Astrocyte (in vitro differentiated cells and primary cell): ENCODE results near the gene STX11. TPM values are rescaled to one million over a fixed set of nuclear protein-coding genes. Genes with fewer than 3 reads are reported as not detected.

ENCODE experiments used
- DNase-seq: peaks from one replicate; pipeline ENCODE4 v3.0.0-alpha.2; 2010; ENCODE audit warnings: low read depth
- FAIRE-seq: peaks from 2 replicates; lab custom pipeline; 2011; peaks lifted over from hg19 to GRCh38; lab: Jason Lieb, UNC
- H2AFZ ChIP-seq: 2 replicates; pipeline ENCODE4 v1.6.0; 2012; ENCODE audit warnings: low read depth, low read length, inconsistent platforms
- H3K27ac ChIP-seq: 2 replicates; pipeline ENCODE4 v1.5.1; 2011; ENCODE audit warnings: low read depth, low read length, inconsistent platforms
- H3K27me3 ChIP-seq: 2 replicates; pipeline ENCODE4 v1.6.0; 2011; ENCODE audit warnings: low read length, inconsistent platforms; ENCODE audit not compliant: insufficient read depth
- H3K36me3 ChIP-seq: 2 replicates; pipeline ENCODE4 v1.5.1; 2011; ENCODE audit warnings: low read length, inconsistent platforms; ENCODE audit not compliant: insufficient read depth
- H3K4me1 ChIP-seq: 2 replicates; pipeline ENCODE4 v1.5.1; 2011; ENCODE audit warnings: low read length, inconsistent platforms; ENCODE audit not compliant: insufficient read depth
- H3K4me2 ChIP-seq: 2 replicates; pipeline ENCODE4 v1.6.0; 2012; ENCODE audit warnings: low read length, inconsistent platforms
- H3K4me3 ChIP-seq: 2 replicates; pipeline ENCODE4 v1.5.1; 2011; ENCODE audit warnings: low read depth, mild to moderate bottlenecking, low read length, inconsistent platforms; ENCODE audit not compliant: insufficient read depth
- H3K79me2 ChIP-seq: 2 replicates; pipeline ENCODE4 v1.6.0; 2012; ENCODE audit warnings: mild to moderate bottlenecking, low read length, inconsistent platforms; ENCODE audit not compliant: insufficient read depth
- H3K9ac ChIP-seq: 2 replicates; pipeline ENCODE4 v1.6.0; 2012; ENCODE audit warnings: mild to moderate bottlenecking, low read length, inconsistent platforms
- H3K9me3 ChIP-seq: 2 replicates; pipeline ENCODE4 v1.5.1; 2012; ENCODE audit warnings: low read depth, mild to moderate bottlenecking, low read length, inconsistent platforms; ENCODE audit not compliant: insufficient read depth
- H4K20me1 ChIP-seq: 2 replicates; pipeline ENCODE4 v1.6.0; 2012; ENCODE audit warnings: low read length, inconsistent platforms; ENCODE audit not compliant: insufficient read depth
- H3K27ac Mint-ChIP-seq: one replicate; pipeline ENCODE4 v1.8.0; 2021; ENCODE audit warnings: mild to moderate bottlenecking, mixed read lengths; ENCODE audit not compliant: unreplicated experiment
- H3K27me3 Mint-ChIP-seq: one replicate; pipeline ENCODE4 v1.8.0; 2021; ENCODE audit warnings: low read depth, mixed read lengths; ENCODE audit not compliant: unreplicated experiment
- H3K36me3 Mint-ChIP-seq: one replicate; pipeline ENCODE4 v1.8.0; 2021; ENCODE audit warnings: low read depth, mixed read lengths; ENCODE audit not compliant: unreplicated experiment
- H3K4me1 Mint-ChIP-seq: one replicate; pipeline ENCODE4 v1.8.0; 2021; ENCODE audit warnings: low read depth, mixed read lengths; ENCODE audit not compliant: unreplicated experiment
- H3K4me3 Mint-ChIP-seq: one replicate; pipeline ENCODE4 v1.8.0; 2021; ENCODE audit warnings: mild to moderate bottlenecking, moderate library complexity, mixed read lengths; ENCODE audit not compliant: unreplicated experiment
- H3K9me3 Mint-ChIP-seq: one replicate; pipeline ENCODE4 v1.8.0; 2021; ENCODE audit warnings: mild to moderate bottlenecking, mixed read lengths; ENCODE audit not compliant: unreplicated experiment
- EZH2 ChIP-seq: IDR thresholded peaks from 2 replicates; pipeline ENCODE4 v1.6.1; 2012; ENCODE audit warnings: mild to moderate bottlenecking, low read length, inconsistent platforms; ENCODE audit not compliant: insufficient read depth
- total RNA-seq: library from RNA; stranded (reverse); gene quantifications from 2 replicates; pipeline ENCODE4 v1.2.1, GENCODE V29; 2021
- TF ChIP-seq, protein P1 (sequence below): IDR thresholded peaks from 2 replicates; pipeline ENCODE4 v1.5.1; 2011; ENCODE audit warnings: low read depth, mild to moderate bottlenecking, inconsistent platforms, low read length, moderate library complexity; ENCODE audit not compliant: insufficient read depth

Gene STX11
- total RNA-seq, 1 donor from 2014 or later: 2.0 TPM

DNA sequence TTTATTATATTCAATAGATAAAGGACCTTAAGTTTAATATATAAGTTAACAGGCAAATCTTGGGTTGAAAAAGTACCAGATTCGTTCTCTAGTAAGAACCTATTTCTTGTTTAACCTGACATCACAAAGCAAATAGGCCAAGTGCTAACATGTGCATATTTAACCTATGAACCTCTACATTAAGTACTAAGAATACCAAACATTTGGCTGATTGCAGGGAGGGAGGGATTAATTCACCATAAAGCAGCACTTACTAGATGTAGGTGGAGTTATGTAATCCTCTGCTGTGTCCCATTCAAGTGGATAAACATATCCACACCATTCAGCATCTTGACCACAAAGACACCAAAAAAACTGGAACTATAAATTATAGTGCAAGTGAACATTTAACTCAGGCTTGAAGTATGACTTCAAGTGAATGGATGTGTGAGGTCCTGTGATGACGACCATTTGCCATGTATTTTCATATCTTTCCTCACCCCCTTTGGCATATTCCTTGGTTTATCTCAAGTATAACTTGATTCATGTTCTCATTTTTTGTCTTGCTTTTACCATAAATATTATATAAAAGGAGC, 10.2 kb downstream of the STX11 start:
- no peaks in the 10 kb centered on the region for H3K79me2 ChIP-seq
- no peaks in the 10 kb centered on the region for H3K36me3 Mint-ChIP-seq

DNA sequence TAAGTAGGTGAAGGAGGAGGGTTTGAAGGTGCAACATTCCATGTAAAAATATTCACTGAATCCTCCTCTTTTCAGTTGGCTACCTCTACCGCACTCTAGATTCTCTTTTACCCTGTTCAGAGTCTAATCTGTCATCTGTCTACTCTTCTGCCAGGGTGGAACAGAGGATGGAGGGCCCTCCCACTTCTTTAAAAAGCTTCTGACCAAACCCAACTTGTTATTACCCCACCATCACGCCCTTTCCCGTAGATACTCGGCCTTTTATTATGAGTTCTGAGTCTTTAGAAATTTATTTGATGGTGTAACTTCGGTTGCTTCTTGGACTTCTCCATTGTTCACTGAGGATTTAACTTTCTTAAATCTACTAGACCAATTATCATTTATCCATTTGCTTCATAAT, 11.7 kb downstream of the STX11 start:
- H3K4me1 Mint-ChIP-seq: peaks cover 16% of the 10 kb centered on the region
- no peak overlapping the region for H2AFZ ChIP-seq
- H3K9me3 Mint-ChIP-seq: no peaks in the 10 kb centered on the region
- H3K27ac Mint-ChIP-seq: no peak overlapping the region
- no peak overlapping the region for H3K9ac ChIP-seq
- H3K9me3 ChIP-seq: no peaks in the 10 kb centered on the region
- H3K36me3 Mint-ChIP-seq: no peaks in the 10 kb centered on the region
- no peak overlapping the region for H3K27ac ChIP-seq
- H4K20me1 ChIP-seq: no peaks in the 10 kb centered on the region
- no peak for DNase-seq
- no peaks in the 10 kb centered on the region for H3K27me3 Mint-ChIP-seq
- no peaks in the 10 kb centered on the region for H3K36me3 ChIP-seq
- no peaks in the 10 kb centered on the region for H3K27me3 ChIP-seq
- peaks cover 14% of the 10 kb centered on the region for H3K4me1 ChIP-seq
- no peak for TF ChIP-seq EZH2
- TF ChIP-seq, protein P1, sequence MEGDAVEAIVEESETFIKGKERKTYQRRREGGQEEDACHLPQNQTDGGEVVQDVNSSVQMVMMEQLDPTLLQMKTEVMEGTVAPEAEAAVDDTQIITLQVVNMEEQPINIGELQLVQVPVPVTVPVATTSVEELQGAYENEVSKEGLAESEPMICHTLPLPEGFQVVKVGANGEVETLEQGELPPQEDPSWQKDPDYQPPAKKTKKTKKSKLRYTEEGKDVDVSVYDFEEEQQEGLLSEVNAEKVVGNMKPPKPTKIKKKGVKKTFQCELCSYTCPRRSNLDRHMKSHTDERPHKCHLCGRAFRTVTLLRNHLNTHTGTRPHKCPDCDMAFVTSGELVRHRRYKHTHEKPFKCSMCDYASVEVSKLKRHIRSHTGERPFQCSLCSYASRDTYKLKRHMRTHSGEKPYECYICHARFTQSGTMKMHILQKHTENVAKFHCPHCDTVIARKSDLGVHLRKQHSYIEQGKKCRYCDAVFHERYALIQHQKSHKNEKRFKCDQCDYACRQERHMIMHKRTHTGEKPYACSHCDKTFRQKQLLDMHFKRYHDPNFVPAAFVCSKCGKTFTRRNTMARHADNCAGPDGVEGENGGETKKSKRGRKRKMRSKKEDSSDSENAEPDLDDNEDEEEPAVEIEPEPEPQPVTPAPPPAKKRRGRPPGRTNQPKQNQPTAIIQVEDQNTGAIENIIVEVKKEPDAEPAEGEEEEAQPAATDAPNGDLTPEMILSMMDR: no peak
- H3K4me3 ChIP-seq: no peak overlapping the region
- H3K79me2 ChIP-seq: no peaks in the 10 kb centered on the region
- no peak overlapping the region for H3K4me2 ChIP-seq
- FAIRE-seq: no peak
- no peak overlapping the region for H3K4me3 Mint-ChIP-seq

More for the DNA sequence above, 10.2 kb downstream of the STX11 start:
- H3K9ac ChIP-seq: no peak overlapping the region
- FAIRE-seq (no peak), DNase-seq (no peak)
- H3K9me3 ChIP-seq: no peaks in the 10 kb centered on the region
- H3K4me2 ChIP-seq: no peak overlapping the region
- H3K27me3 ChIP-seq: no peaks in the 10 kb centered on the region
- H3K4me3 Mint-ChIP-seq: no peak overlapping the region
- TF ChIP-seq, protein P1: no peak
- no peak for TF ChIP-seq EZH2
- no peak overlapping the region for H3K27ac ChIP-seq
- no peaks in the 10 kb centered on the region for H4K20me1 ChIP-seq
- H3K4me3 ChIP-seq: no peak overlapping the region
- no peaks in the 10 kb centered on the region for H3K36me3 ChIP-seq
- H2AFZ ChIP-seq: no peak overlapping the region
- H3K4me1 ChIP-seq: peaks cover 14% of the 10 kb centered on the region
- H3K27ac Mint-ChIP-seq: no peak overlapping the region
- peaks cover 19% of the 10 kb centered on the region for H3K4me1 Mint-ChIP-seq
- H3K9me3 Mint-ChIP-seq: no peaks in the 10 kb centered on the region
- H3K27me3 Mint-ChIP-seq: no peaks in the 10 kb centered on the region

DNA sequence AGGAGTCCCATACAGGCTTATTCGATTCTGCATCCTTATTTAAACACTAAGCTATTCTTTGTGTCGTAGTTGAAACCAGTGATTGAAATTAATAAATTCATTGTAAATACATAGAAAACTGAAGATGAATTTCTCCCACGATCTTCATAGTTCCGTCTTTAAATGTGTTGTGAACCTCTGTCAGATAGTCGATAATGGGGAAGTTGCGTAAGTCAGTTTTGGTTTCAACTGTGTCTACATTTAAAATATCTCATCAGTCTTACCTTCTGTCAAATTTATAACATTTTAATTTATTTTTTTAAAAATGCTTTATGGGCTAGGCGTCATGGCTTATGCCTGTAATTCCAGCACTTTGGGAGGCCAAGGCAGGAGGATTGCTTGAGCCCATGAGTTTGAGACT, 12.7 kb downstream of the STX11 start:
- Histone ChIP-seq H3K4me3 (no peak overlapping the region), H3K79me2 (no peaks in the 10 kb centered on the region), H3K27ac (no peak overlapping the region), H4K20me1 (no peaks in the 10 kb centered on the region), H3K4me2 (no peak overlapping the region), H2AFZ (no peak overlapping the region), H3K9ac (no peak overlapping the region), H3K4me1 (peaks cover 11% of the 10 kb centered on the region), H3K36me3 (no peaks in the 10 kb centered on the region), H3K9me3 (no peaks in the 10 kb centered on the region), H3K27me3 (no peaks in the 10 kb centered on the region)
- Mint-ChIP-seq H3K27ac (no peak overlapping the region), H3K4me1 (peaks cover 9% of the 10 kb centered on the region), H3K9me3 (no peaks in the 10 kb centered on the region), H3K4me3 (no peak overlapping the region), H3K36me3 (no peaks in the 10 kb centered on the region), H3K27me3 (no peaks in the 10 kb centered on the region)
- FAIRE-seq: no peak
- TF ChIP-seq, protein P1: no peak
- no peak for TF ChIP-seq EZH2
- DNase-seq: no peak
